Skeletal muscle satellite cell (primary cell): ENCODE results near the gene PPP4C.
"Not testable (repeated sequence)": the region's sequence is repeated elsewhere in the genome, so short reads cannot be mapped to it uniquely, and the experiment has no call there.

Source experiments
- H3K27me3 ChIP-seq: 2 replicates; pipeline ENCODE4 v1.7.0; 2013; ENCODE audit warnings: low read length; ENCODE audit not compliant: control insufficient read depth, insufficient read depth
- H3K36me3 ChIP-seq: 2 replicates; pipeline ENCODE4 v1.7.0; 2013; ENCODE audit warnings: mild to moderate bottlenecking, control low read depth, low read length; ENCODE audit not compliant: insufficient read depth
- H3K4me1 ChIP-seq: 2 replicates; pipeline ENCODE4 v1.7.0; 2013; ENCODE audit warnings: low read length; ENCODE audit not compliant: control insufficient read depth, insufficient read depth
- H3K4me2 ChIP-seq: 2 replicates; pipeline ENCODE4 v1.7.0; 2013; ENCODE audit warnings: mild to moderate bottlenecking, low read length
- H3K4me3 ChIP-seq: 2 replicates; pipeline ENCODE4 v1.7.0; 2013; ENCODE audit warnings: low read length
- H3K9ac ChIP-seq: 2 replicates; pipeline ENCODE4 v1.7.0; 2013; ENCODE audit warnings: mild to moderate bottlenecking, low read depth, low read length, moderate library complexity
- H3K9me3 ChIP-seq: replicated peaks from 2 replicates; pipeline ENCODE4 v1.7.0; 2013; ENCODE audit warnings: mild to moderate bottlenecking, control low read depth, low read length

The PPP4C gene

DNA sequence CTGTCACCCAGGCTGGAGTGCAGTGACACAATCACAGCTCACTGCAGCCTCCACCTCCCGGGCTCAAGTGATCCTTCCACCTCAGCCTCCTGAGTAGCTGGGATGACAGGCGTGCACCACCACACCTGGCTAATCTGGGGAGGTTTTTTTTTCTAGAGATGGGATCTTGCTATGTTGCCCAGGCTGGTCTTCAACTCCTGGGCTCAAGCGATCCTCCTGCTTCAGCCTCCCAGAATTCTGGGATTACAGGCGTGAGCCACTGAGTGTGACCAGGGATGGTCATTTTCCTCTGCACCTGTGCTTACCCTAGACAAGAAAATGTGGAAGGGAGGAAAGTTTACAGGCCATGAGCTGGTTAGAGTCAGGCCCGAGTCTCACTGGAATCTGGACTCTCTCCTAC, 35.1 kb upstream of the PPP4C start:
- H3K4me2 ChIP-seq, H3K9me3 ChIP-seq, H3K4me1 ChIP-seq, H3K9ac ChIP-seq, H3K4me3 ChIP-seq, H3K36me3 ChIP-seq: not testable (repeated sequence)
- peaks cover 21% of the 10 kb centered on the region for H3K27me3 ChIP-seq

DNA sequence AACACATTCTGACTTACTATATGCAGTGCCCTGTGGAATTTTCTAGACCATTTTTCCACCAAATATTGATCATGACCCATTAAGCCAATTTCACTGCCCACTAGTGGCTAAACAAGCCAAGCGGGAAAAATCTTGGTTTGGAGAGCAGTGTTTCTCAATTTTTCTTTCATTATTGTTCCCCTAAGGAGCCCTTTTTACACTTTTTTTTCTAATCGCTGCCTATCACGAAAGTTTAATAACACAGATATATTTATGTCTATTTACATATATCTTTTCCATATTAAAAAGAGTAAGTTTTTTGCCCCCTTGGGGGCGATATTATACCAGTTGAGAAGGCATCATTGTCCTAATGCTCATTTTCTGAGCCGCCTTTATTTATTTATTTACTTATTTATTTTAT, 34.0 kb upstream of the PPP4C start:
- Histone ChIP-seq H3K9ac (no peak overlapping the region), H3K4me3 (no peak overlapping the region)

GRCh38 chr16:30046178-30046577, 29.6 kb upstream of the PPP4C start:
- no peak overlapping the region for H3K4me3 ChIP-seq
- no peaks in the 10 kb centered on the region for H3K4me1 ChIP-seq
- H3K9ac ChIP-seq: no peak overlapping the region
- peaks cover 7% of the 10 kb centered on the region for H3K27me3 ChIP-seq
- H3K9me3 ChIP-seq: no peaks in the 10 kb centered on the region
- no peaks in the 10 kb centered on the region for H3K36me3 ChIP-seq
- H3K4me2 ChIP-seq: no peak overlapping the region

More for the DNA sequence above, 34.0 kb upstream of the PPP4C start:
- H3K36me3 ChIP-seq: no peaks in the 10 kb centered on the region
- H3K27me3 ChIP-seq: peaks cover 11% of the 10 kb centered on the region
- H3K9me3 ChIP-seq: no peaks in the 10 kb centered on the region
- H3K4me1 ChIP-seq: no peaks in the 10 kb centered on the region
- H3K4me2 ChIP-seq: no peak overlapping the region

DNA sequence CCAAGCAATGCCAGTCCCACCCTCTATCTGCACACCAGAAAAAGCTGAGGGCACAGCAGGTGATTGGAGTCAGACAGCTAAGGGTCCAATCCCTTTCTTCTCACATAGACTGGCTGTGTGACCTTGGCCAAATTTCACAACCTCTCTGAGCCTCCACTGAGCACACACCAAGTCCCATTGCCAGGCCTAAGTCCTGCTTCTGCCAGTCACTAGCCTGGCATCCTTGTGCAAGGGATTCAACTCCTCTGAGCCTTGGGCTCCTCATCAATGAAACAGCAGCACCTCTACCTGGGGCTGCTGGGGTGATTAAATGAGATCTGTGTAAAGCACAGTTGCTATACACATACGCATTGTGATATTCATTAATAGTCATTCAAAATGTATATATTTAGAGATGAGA, 29.2 kb upstream of the PPP4C start:
- H3K36me3 ChIP-seq: no peaks in the 10 kb centered on the region
- H3K9ac ChIP-seq: no peak overlapping the region
- peaks cover 1% of the 10 kb centered on the region for H3K4me1 ChIP-seq
- H3K27me3 ChIP-seq: peaks cover 7% of the 10 kb centered on the region
- no peak overlapping the region for H3K4me3 ChIP-seq
- no peaks in the 10 kb centered on the region for H3K9me3 ChIP-seq
- H3K4me2 ChIP-seq: no peak overlapping the region

- no peaks in the 10 kb centered on the region for H3K27me3 ChIP-seq
- H3K4me3 ChIP-seq: no peak overlapping the region
- no peaks in the 10 kb centered on the region for H3K9me3 ChIP-seq
- peaks cover 18% of the 10 kb centered on the region for H3K4me1 ChIP-seq
- H3K36me3 ChIP-seq: no peaks in the 10 kb centered on the region
- no peak overlapping the region for H3K4me2 ChIP-seq
- no peak overlapping the region for H3K9ac ChIP-seq
Measured at GRCh38 chr16:30049871-30050270, 25.9 kb upstream of the PPP4C start.

- Histone ChIP-seq H3K9me3 (no peaks in the 10 kb centered on the region), H3K36me3 (peaks cover 6% of the 10 kb centered on the region), H3K4me3 (no peak overlapping the region), H3K9ac (no peak overlapping the region), H3K4me1 (peaks cover 18% of the 10 kb centered on the region), H3K27me3 (no peaks in the 10 kb centered on the region), H3K4me2 (no peak overlapping the region)
Measured at GRCh38 chr16:30051518-30051917, 24.3 kb upstream of the PPP4C start.

DNA sequence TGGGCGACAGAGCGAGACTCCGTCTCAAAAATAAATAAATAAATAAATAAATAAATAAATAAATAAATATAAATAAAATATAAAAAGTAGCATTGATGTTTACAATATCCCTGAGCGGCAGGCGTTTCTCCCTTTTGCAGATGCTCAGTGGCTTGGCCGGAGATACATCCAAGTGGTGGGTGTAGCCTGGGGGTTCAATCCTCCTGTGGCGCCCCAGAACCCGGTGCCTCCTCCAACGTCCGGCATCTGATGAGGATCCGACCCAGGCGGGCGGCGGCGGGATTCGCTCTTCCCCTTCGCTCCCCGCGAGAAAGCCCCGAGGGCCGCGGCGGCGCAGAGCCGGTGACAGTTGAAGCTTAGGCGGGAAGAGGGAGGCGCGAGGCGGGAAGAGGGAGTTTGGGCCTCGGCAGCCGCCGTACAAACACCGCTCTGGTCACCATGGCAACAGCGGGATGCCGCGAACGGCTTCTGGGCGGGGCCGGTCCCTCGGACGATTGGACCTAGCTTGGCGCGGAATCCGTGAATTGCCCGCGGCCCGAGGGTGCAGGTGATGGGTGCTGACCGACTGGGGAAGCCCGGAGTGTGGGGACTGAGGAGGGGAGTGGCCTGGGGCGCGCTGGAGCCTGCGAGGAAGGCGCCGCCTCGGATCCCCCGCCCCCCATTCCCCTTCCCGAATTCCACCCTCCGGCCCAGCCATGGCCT, 23.0 kb upstream of the PPP4C start:
- Histone ChIP-seq H3K4me3 (peak overlapping the region; percentile 85), H3K9ac (peak overlapping the region; percentile 81), H3K27me3 (no peaks in the 10 kb centered on the region), H3K4me2 (peak overlapping the region; percentile 99), H3K4me1 (peaks cover 18% of the 10 kb centered on the region), H3K36me3 (peaks cover 6% of the 10 kb centered on the region), H3K9me3 (no peaks in the 10 kb centered on the region)

GRCh38 chr16:30053376-30054015, 22.3 kb upstream of the PPP4C start:
- peaks cover 6% of the 10 kb centered on the region for H3K36me3 ChIP-seq
- H3K4me1 ChIP-seq: peaks cover 18% of the 10 kb centered on the region
- peak overlapping the region; percentile 99 for H3K4me2 ChIP-seq
- no peaks in the 10 kb centered on the region for H3K9me3 ChIP-seq
- H3K9ac ChIP-seq: peak overlapping the region; percentile 81
- no peaks in the 10 kb centered on the region for H3K27me3 ChIP-seq
- H3K4me3 ChIP-seq: peak overlapping the region; percentile 85

- no peaks in the 10 kb centered on the region for H3K27me3 ChIP-seq
- peaks cover 6% of the 10 kb centered on the region for H3K36me3 ChIP-seq
- H3K4me2 ChIP-seq: peak overlapping the region; percentile 99
- H3K9ac ChIP-seq: no peak overlapping the region
- no peaks in the 10 kb centered on the region for H3K9me3 ChIP-seq
- no peak overlapping the region for H3K4me3 ChIP-seq
- peaks cover 18% of the 10 kb centered on the region for H3K4me1 ChIP-seq
Measured at GRCh38 chr16:30054451-30054850, 21.3 kb upstream of the PPP4C start.

DNA sequence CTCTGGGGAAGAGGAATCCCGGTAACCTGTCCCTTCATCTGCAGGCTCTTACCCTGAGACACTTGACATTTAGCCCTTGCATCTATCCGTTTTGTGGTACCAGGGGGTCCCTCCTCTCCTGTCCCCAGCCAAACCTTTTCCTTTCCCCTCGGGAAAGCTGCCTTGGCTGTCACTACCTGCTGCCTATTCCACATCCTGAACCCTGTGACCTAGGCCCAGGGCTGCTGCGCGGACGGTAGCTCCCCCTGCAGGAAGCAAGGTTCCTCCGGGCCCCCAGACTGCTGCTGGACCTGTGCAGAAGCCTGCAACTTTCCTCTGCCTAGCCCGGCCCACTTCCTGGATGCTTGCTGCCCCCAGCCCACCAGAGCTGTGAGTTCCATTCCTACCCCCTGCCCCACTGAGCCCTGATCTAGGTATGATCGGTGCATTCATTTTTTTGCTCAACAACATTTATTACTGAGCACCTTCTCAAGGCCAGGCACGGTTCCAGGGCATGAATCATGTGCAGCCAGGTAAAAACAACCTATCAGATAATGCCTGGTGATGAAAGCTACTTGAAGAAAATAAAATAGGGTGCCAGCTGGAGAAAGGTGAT, 20.7 kb upstream of the PPP4C start:
- Histone ChIP-seq H3K27me3 (no peaks in the 10 kb centered on the region), H3K9ac (no peak overlapping the region), H3K4me1 (peaks cover 18% of the 10 kb centered on the region), H3K36me3 (peaks cover 6% of the 10 kb centered on the region), H3K4me3 (no peak overlapping the region), H3K9me3 (no peaks in the 10 kb centered on the region), H3K4me2 (peak overlapping the region; percentile 99)

DNA sequence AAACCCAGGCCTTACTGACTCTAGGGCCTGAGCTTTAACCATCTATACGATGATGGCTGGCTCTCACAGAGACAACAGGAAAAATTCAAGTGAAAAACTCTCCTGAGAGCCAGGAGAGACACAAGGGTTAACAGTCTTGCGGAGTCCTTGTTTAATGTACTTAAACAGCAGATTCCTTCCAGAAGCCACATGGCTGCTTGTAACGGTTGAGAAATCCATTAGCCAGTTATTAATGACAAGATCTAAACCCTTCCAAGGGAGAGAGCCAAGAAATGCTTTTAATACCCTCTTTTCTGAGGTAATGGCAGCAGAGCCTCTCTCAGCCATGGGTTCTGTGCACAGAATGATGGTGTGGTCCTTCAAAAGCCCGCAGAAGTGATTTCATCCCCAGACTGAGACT, 15.4 kb upstream of the PPP4C start:
- peaks cover 15% of the 10 kb centered on the region for H3K4me1 ChIP-seq
- no peak overlapping the region for H3K4me3 ChIP-seq
- peaks cover 3% of the 10 kb centered on the region for H3K36me3 ChIP-seq
- H3K4me2 ChIP-seq: no peak overlapping the region
- H3K9ac ChIP-seq: no peak overlapping the region
- H3K27me3 ChIP-seq: no peaks in the 10 kb centered on the region
- H3K9me3 ChIP-seq: no peaks in the 10 kb centered on the region
